HG02759 (cell line): ENCODE data around the gene TUSC1.
"Not testable (repeated sequence)": the region's sequence is repeated elsewhere in the genome, so short reads cannot be mapped to it uniquely, and the experiment has no call there.

Experiments used
- ATAC-seq: cut with Tn5 transposase; IDR thresholded peaks from one replicate; pipeline ENCODE4 v1.9.1; 2021; ENCODE audit warnings: mild to moderate bottlenecking, moderate library complexity; ENCODE audit not compliant: unreplicated experiment

TUSC1 gene

DNA sequence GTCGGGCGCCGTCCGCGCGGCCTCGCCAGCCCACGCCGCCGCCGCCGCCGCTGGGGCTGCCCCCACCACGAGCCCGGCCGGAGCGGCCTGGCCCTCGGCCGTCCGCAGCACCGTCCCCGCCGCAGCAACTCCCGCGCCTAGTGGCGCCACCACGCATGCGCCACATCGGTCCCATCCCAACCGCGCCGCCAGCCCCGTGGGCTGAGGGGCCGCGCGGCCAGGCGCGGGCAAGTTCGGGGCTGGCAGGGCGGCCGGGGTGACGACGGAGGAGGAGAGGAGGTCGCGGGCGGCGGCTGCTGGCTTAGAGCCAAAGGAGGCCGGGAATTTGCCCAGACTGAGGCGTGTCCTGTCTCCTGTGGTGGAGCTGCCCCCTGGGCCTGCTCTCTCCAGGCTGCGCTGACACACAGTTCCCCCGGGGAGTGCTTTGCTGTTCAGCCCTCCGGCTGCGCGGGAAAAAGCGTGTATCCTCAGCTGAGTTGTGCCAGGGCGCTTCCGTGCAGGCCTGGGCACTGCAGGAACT, at the start of gene TUSC1:
TUSC1 (minus strand) TSS at position 298 of the 520 bp plus-strand sequence; CDS start at position 166, 132 bp downstream.
- ATAC-seq, result peak; percentile 70

DNA sequence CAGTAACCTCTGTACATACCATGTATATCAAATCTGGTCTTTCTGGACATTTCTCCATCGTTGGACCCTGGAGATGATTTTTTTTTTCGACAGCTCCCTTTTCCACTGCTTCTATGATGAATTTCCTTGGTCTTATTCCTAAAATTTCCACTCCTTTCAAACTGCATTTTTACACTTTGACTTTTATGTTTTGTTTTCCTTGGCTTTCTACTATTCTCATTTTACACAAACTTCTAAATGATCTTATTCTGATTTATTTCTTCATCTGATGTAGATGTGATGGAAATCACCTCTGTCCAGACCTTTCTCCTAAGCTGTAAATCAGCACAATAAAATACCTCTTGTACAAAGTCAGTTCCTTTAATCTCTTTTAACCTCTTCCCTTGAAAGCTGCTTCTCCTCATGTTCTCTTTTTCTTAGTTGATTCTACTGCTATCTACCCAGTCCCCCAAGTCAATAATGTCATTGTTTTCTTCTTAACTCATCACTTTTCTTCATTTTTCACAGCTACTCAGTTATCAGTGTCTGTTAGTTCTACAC, 48.7 kb upstream of the TUSC1 start:
- ATAC-seq, result no peak

GRCh38 chr9:25724424-25724823, 46.2 kb upstream of the TUSC1 start:
- ATAC-seq, result no peak

DNA sequence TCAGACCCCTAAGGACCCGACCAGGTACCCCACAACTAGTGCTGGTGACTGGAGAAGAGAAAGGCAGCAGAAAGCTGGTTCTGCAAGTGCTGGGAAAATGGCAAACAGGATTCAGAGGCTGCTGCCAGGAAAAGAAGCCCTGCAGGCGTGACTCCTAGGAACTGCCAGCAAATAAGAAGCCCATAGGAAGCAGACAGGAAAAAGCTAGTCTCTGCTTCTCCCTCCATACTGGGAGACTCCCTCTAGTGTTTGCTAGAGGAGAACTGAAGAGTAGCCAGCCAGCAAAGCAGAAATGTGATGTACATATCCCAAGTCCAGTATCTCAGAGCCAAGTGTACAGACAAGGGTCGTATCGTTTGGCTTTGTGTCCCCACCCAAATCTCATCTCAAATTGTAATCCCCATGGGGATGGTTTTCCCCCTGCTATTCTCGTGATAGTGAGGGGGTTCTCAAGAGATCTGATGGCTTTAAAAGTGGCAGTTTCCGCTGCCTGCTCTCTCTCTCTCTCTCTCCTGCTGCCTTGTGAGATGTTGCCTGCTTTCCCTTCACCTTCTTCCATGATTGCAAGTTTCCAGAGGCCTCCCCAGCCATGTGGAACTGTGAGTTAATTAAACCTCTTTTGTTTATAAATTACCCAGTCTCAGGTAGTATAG, 38.1 kb upstream of the TUSC1 start:
- no peak for ATAC-seq

GRCh38 chr9:25709941-25710340, 31.7 kb upstream of the TUSC1 start:
- ATAC-seq, result no peak

DNA sequence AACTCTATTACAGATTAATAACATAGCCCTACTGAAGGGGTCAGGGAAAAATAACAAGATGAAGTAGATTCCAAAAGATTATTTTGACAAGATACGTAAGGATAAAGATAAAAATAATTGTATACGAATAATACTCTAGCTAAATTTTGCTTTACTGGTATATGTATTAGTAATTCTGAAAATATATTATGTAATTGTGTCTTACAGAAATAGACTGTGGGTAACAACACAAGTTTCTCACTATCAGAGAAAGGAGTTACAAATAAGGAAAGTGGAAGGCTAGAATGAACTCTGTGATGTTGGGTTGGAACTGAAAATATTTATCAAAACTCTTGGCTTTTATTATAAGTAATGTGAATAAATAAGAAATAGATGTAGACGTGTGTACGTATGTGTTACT, 26.6 kb upstream of the TUSC1 start:
- ATAC-seq, result no peak

DNA sequence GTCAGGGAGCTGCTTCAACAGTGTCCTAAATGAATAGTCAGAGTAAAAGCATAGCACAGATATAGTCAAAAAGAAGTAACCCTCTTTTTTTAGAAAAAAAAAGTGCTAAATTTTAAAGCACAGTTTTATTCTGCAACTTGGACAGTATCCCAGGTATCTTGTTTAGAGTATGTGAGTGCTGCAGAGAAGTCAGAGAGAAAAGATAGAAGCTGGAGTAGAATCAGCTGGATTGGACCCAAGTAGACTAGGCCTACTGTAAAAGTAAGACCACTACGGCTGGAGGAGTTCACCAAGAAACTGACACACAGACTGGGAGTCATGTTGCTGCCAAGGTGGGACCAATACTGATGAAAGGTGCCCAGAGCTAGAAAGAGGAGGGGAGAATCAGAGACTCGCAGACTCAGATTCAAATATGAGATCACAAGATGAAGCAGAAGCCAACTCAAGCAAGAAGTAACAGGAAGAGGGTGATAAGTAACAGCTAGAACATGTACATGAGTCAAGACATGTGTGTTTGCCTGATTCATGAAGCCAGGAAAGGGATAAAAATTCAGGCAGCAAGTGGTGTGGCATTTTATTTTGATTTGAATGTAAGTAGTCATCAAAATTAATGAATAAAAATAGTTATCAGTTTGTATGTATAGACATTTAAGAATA, 25.6 kb upstream of the TUSC1 start:
- no peak for ATAC-seq

DNA sequence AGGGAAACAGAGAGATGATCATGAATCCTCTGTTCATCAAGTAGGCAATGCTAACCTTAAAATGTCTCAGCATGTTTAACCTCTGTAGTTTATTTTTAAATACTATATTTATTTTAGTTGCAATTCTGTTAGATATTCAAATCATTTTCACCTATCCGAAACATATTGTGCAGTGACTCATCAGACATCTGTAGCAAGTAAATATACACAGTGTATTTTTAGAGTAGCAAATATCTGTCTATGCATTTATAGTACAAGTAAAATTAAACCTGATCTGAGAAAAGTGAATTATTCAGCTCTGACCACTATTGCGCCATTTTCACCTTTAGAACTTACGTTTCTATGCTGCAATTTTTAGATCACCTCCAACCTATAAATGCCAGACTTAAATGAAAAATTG, 24.3 kb upstream of the TUSC1 start:
- no peak for ATAC-seq

DNA sequence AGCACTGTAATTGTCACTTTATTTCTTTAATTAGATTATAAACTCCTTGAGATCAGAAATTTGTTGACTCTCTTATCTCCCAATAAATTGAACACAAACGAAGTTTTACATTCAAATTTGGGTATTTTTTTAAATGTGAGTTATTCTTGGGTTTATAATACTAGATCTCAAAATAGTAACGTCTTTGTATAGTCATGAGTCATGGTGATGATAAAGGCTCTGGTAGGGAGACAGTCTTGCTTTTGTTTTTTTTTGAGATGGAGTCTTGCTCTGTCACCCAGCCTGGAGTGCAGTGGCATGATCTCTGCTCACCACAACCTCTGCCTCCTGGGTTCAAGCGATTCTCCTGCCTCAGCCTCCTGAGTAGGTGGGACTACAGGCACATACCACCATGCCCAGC, 22.7 kb upstream of the TUSC1 start:
- ATAC-seq, result not testable (repeated sequence)

GRCh38 chr9:25700430-25700829, 22.2 kb upstream of the TUSC1 start:
- ATAC-seq, result no peak

DNA sequence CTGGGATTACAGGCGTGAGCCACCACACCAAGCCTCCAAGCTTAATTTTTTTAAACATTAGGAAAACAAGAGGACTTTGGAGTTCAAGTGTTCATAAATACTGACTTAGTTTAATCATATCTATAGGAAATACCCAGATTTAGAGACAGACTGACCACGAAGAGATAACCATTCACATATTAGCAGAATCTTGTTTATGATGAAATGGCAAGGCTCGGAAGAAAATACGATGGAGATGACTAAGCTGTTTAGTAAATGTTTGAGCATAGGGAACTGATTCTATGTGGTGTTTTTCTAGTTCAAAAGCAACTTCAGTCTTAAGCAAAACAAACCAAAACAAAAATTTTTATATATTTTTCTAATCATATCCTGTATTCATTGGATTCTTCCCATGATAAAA, 13.5 kb upstream of the TUSC1 start:
- ATAC-seq, result no peak

DNA sequence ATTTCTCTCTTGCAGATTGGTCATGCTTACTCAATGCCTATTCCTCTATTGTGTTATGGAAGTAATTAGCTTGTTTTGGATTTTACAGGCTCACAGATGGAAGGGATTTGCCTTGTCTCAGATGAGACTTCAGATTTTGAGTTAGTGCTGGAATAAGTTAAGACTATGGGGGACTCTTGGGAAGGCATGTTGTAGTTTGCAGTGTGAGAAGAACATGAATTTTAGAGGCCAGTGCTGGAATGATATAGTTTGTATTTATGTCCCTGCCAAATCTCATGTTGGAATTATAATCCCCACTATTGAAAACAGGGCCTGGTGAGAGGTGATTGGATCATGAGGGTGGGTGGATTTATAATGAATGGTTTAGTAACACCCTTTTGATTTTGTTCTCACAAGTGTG, 6.1 kb upstream of the TUSC1 start:
- no peak for ATAC-seq

DNA sequence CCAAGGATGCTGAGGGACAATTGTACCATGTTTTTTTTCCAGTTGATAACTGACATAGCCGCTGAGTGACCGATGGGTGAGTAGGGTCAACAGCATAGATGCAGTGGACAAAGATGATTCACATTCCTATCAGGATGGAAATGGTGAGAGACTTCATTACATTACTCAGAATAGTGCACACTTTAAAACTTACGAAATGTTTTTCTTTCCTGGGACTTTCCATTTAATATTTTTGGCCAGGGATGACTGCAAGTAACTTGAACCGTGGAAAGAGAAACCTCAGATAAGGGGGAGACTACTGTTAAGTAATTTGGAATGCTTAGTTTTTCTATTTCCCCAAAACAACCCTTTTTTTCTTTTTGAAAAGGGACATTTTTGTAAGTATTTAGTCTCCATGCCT, 3.0 kb upstream of the TUSC1 start:
- ATAC-seq, result no peak

DNA sequence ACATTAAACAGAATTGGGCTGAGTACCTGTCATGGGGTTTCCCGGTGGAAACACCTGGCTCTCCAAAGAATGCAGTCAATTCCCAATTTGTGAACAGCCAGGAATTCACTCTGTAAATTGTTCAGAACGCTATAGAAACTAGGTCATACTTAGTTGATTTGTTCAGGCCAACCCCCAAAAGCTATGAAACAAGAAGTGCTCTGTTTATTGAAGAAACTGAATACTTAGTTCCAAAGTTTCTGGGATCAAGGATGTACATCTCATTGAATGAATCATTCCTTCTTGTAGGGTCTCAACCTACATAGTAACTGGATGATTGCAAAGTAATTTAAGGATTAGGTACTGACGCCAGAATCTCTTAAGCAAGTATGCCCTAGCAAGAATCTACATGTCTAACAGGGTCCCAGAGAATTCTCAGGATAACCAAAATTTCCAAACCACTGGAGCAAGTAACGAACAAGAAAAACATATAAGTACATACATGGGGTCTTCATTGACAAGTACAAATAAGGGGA, 659 bp upstream of the TUSC1 start:
- ATAC-seq, result no peak

- ATAC-seq, result peak; percentile 68
Observed at GRCh38 chr9:25677301-25678146, 720 bp downstream of the TUSC1 start.

GRCh38 chr9:25675858-25676257, 2.4 kb downstream of the TUSC1 start:
- not testable (repeated sequence) for ATAC-seq

DNA sequence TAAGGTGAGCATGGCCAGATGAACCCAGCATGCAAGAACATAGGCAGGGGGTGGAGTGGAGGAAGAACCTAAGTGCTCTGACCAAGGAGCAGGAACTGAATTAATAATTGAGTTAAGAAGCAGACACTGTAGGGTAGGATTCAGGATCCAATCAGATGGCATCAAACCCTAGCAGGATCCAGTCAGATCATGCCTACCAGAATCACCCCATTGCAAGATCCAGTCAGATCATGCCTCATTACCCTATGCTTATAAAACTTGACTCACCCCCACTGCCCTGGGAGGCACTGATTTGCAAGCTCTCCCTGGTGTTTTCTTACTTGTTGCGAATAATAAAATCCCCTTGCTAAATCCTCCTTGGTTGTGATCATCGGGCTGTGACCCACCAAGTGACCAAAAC, 19.7 kb downstream of the TUSC1 start:
- no peak for ATAC-seq

DNA sequence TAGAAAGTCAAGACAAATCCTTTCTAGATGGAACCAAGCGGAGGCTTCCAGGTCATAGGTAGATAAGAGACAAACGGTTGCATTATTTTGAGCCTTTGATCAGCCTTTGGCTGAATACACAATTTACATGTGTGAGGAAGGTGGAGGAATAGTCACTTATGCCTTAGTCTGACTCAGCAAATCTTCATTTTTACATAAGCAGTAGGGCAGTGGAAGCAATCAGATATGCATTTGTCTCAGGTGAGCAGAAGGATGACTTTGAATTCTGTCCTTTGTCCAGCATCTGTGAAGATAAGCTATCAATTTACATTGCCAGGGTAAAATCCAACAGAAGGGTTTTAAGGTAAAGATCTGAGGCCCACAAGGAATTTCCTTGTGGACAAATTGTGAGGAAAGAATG, 23.8 kb downstream of the TUSC1 start:
- no peak for ATAC-seq

- ATAC-seq, result no peak
Observed at GRCh38 chr9:25648116-25648515, 30.1 kb downstream of the TUSC1 start.

DNA sequence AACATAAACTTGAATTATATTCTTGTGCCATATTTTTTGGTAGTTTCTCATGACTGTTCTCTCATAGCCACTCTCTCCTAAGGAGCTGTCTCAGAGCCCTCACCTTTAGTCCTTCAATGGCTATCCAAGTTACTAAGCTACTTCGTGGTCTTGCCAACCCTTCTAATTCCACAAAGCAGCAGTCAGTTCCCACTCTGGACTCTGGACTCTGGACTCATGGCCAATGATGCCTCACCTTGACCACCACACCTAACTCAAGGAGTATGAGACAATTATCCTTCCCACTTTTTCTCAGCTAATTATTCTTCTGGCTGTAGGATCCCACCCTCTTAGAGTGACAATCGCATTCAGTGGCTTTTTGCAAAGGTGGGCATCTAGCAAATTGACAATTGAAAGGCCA, 42.2 kb downstream of the TUSC1 start:
- no peak for ATAC-seq

- ATAC-seq, result no peak
Observed at GRCh38 chr9:25629231-25629630, 49.0 kb downstream of the TUSC1 start.
